GM12878 (cell line): ENCODE results near the gene UBALD2. TPM values are rescaled to one million over a fixed set of nuclear protein-coding genes. Genes with fewer than 3 reads are reported as not detected.

ENCODE experiments used
- BRCA1 ChIP-seq: IDR thresholded peaks from 2 replicates; pipeline ENCODE4 v1.6.1; 2011; ENCODE audit warnings: low read depth, low read length, improper control_type of control experiment
- CHD1 ChIP-seq: IDR thresholded peaks from 2 replicates; pipeline ENCODE4 v1.6.1; 2012; ENCODE audit warnings: low read depth, low read length, improper control_type of control experiment
- ESRRA ChIP-seq: IDR thresholded peaks from 2 replicates; pipeline ENCODE4 v1.6.1; 2012; ENCODE audit warnings: mild to moderate bottlenecking, low read length, improper control_type of control experiment
- FOXK2 ChIP-seq: fragments of 450-650 bp; IDR thresholded peaks from 2 replicates; pipeline ENCODE4 v1.6.1; 2017; ENCODE audit warnings: mild to moderate bottlenecking, moderate library complexity
- GATAD2B ChIP-seq: fragments of 450-650 bp; conservative IDR thresholded peaks from 2 replicates; pipeline ENCODE4 v1.6.1; 2017; ENCODE audit warnings: low read depth, mild to moderate bottlenecking, moderate library complexity
- HDAC6 ChIP-seq: fragments of 200-600 bp; sonication (generic); IDR thresholded peaks from one replicate; pipeline ENCODE4 v1.8.0; 2017; ENCODE audit warnings: antibody characterized with exemption; ENCODE audit not compliant: unreplicated experiment
- LARP7 ChIP-seq: fragments of 450-650 bp; IDR thresholded peaks from 2 replicates; pipeline ENCODE4 v1.6.1; 2017; ENCODE audit warnings: mild to moderate bottlenecking
- NR2F1 ChIP-seq: fragments of 450-650 bp; conservative IDR thresholded peaks from 2 replicates; pipeline ENCODE4 v1.6.1; 2017; ENCODE audit warnings: mild to moderate bottlenecking
- RAD51 ChIP-seq: fragments of 450-650 bp; IDR thresholded peaks from 2 replicates; pipeline ENCODE4 v1.6.1; 2016; ENCODE audit warnings: moderate library complexity, mild to moderate bottlenecking, inconsistent platforms
- SIX5 ChIP-seq: IDR thresholded peaks from 2 replicates; pipeline ENCODE4 v1.6.1; 2011; ENCODE audit warnings: mild to moderate bottlenecking, low read depth, low read length, moderate library complexity; ENCODE audit not compliant: severe bottlenecking
- SMARCA5 ChIP-seq: fragments of 450-650 bp; IDR thresholded peaks from 2 replicates; pipeline ENCODE4 v1.6.1; 2017; ENCODE audit warnings: mild to moderate bottlenecking
- STAT1 ChIP-seq: fragments of 450-650 bp; conservative IDR thresholded peaks from 2 replicates; pipeline ENCODE4 v1.6.1; 2014; ENCODE audit warnings: antibody characterized with exemption, mild to moderate bottlenecking
- TAF1 ChIP-seq: IDR thresholded peaks from 2 replicates; pipeline ENCODE4 v1.6.1; 2011; ENCODE audit warnings: mild to moderate bottlenecking, low read depth, low read length, borderline replicate concordance
- WRNIP1 ChIP-seq: IDR thresholded peaks from 2 replicates; pipeline ENCODE4 v1.6.1; 2011; ENCODE audit warnings: low read depth, low read length, improper control_type of control experiment, borderline replicate concordance
- ZZZ3 ChIP-seq: IDR thresholded peaks from 2 replicates; pipeline ENCODE4 v1.6.1; 2011; ENCODE audit warnings: low read depth; ENCODE audit not compliant: control insufficient read depth, insufficient read length
- polyA plus RNA-seq, 11 experiments: library from polyadenylated mRNA; depleted of rRNA in 4 of 11; unstranded in 6 of 11; stranded (reverse) in 5 of 11; fragments of >200 nt; fragmentation: Nextera tagmentation in 4 of 11; fragmentation: Illumina TruSeq in 1 of 11; extraction: Ambion mirVana in 4 of 11; extraction: Trizol in 1 of 11; gene quantifications; 1 replicate in 1 of 11; 2 replicates in 10 of 11; pipeline versions ENCODE4 v1.2.1 to v1.2.3, GENCODE V29; 2011 to 2016; ENCODE audit warnings: inconsistent platforms in 2 of 11, missing spikeins in 2 of 11, low read depth in 1 of 11
- total RNA-seq, 4 experiments: library from RNA; depleted of rRNA in 3 of 4; stranded (reverse); fragments of >200 nt in 3 of 4; fragmentation: Illumina TruSeq in 1 of 4; extraction: Trizol in 1 of 4; gene quantifications; 2 replicates each; pipeline versions ENCODE4 v1.2.1 to v1.2.3, GENCODE V29; 2013 to 2021
- TF ChIP-seq, protein P1 (sequence below): IDR thresholded peaks from 2 replicates; pipeline ENCODE4 v1.6.1; 2012; ENCODE audit warnings: improper control_type of control experiment, low read depth, low read length; ENCODE audit not compliant: insufficient replicate concordance
- TF ChIP-seq, protein P2 (sequence below): fragments of 150-350 bp; IDR thresholded peaks from 2 replicates; pipeline ENCODE4 v1.6.1; 2014; ENCODE audit warnings: mild to moderate bottlenecking, low read depth, low read length
- TF ChIP-seq, protein P3 (sequence below): IDR thresholded peaks from 2 replicates; pipeline ENCODE4 v1.6.1; 2011; ENCODE audit warnings: mild to moderate bottlenecking, low read depth, low read length, moderate library complexity; ENCODE audit not compliant: insufficient replicate concordance
- TF ChIP-seq, protein P4 (sequence below): fragments of 450-650 bp; IDR thresholded peaks from 2 replicates; pipeline ENCODE4 v1.6.1; 2017; ENCODE audit warnings: low read depth, mild to moderate bottlenecking, moderate library complexity

The UBALD2 gene
- total and polyA plus RNA-seq, 10 of the 15 experiments (the other 5 are each of a cell fraction or from before 2014, with no cell fraction given): 2.8 to 165 (median 20.6) TPM

DNA sequence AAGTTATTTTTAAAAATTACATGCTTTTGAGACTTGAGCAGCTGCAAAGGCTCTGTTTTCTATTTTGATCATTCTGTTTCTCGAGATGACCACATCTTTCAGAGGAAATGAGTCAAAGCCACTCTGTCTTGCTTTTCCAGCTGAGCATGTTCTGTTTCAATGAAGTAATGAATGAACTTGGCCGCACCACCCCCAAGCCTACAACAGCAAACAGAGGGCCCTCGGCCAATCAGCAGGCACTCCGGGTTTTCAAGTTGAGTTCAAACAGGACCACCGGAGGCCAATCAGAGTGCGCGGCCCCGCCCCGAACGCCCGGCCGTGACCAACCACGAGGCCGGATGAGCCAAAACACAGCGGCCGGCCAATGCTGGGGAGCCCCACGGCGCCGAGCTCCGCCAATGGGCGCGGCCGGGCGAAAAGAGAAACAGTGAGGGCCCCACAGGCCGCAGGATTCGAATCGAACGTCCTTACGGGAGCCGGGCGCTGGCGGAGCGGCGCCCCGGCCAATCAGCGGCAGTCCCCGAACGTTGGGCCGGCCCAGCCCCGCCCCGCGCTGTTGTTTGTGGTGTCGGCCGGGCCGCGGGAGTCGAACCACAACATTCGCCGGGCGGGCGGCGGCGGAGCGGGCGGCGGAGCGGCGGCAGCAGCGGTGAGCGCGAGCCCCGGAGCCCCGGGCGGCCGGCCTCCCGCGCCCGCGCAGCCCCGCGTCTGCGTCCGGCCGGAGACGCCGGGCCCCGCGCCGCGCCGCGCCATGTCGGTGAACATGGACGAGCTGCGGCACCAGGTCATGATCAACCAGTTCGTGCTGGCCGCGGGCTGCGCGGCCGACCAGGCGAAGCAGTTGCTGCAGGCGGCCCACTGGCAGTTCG is at the start of gene UBALD2 (continued):
- TF ChIP-seq, protein P1, sequence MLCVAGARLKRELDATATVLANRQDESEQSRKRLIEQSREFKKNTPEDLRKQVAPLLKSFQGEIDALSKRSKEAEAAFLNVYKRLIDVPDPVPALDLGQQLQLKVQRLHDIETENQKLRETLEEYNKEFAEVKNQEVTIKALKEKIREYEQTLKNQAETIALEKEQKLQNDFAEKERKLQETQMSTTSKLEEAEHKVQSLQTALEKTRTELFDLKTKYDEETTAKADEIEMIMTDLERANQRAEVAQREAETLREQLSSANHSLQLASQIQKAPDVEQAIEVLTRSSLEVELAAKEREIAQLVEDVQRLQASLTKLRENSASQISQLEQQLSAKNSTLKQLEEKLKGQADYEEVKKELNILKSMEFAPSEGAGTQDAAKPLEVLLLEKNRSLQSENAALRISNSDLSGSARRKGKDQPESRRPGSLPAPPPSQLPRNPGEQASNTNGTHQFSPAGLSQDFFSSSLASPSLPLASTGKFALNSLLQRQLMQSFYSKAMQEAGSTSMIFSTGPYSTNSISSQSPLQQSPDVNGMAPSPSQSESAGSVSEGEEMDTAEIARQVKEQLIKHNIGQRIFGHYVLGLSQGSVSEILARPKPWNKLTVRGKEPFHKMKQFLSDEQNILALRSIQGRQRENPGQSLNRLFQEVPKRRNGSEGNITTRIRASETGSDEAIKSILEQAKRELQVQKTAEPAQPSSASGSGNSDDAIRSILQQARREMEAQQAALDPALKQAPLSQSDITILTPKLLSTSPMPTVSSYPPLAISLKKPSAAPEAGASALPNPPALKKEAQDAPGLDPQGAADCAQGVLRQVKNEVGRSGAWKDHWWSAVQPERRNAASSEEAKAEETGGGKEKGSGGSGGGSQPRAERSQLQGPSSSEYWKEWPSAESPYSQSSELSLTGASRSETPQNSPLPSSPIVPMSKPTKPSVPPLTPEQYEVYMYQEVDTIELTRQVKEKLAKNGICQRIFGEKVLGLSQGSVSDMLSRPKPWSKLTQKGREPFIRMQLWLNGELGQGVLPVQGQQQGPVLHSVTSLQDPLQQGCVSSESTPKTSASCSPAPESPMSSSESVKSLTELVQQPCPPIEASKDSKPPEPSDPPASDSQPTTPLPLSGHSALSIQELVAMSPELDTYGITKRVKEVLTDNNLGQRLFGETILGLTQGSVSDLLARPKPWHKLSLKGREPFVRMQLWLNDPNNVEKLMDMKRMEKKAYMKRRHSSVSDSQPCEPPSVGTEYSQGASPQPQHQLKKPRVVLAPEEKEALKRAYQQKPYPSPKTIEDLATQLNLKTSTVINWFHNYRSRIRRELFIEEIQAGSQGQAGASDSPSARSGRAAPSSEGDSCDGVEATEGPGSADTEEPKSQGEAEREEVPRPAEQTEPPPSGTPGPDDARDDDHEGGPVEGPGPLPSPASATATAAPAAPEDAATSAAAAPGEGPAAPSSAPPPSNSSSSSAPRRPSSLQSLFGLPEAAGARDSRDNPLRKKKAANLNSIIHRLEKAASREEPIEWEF: peak; percentile 43
- TF ChIP-seq HDAC6 (no peak), SMARCA5 (peak; percentile 57; the same call in 1 of the 2 replicates), SIX5 (peak; percentile 4), STAT1 (no peak), CHD1 (no peak), WRNIP1 (no peak), LARP7 (no peak), FOXK2 (peak; percentile 74), ESRRA (no peak), NR2F1 (peak; percentile 38), BRCA1 (no peak), TAF1 (peak; percentile 90; the same call in 1 of the 2 replicates), RAD51 (no peak; the same call in 1 of the 2 replicates), ZZZ3 (no peak), GATAD2B (no peak; the same call in 1 of the 2 replicates)
- TF ChIP-seq, protein P2, sequence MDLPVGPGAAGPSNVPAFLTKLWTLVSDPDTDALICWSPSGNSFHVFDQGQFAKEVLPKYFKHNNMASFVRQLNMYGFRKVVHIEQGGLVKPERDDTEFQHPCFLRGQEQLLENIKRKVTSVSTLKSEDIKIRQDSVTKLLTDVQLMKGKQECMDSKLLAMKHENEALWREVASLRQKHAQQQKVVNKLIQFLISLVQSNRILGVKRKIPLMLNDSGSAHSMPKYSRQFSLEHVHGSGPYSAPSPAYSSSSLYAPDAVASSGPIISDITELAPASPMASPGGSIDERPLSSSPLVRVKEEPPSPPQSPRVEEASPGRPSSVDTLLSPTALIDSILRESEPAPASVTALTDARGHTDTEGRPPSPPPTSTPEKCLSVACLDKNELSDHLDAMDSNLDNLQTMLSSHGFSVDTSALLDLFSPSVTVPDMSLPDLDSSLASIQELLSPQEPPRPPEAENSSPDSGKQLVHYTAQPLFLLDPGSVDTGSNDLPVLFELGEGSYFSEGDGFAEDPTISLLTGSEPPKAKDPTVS: peak; percentile 56; the same call in 1 of the 2 replicates
- TF ChIP-seq, protein P3, sequence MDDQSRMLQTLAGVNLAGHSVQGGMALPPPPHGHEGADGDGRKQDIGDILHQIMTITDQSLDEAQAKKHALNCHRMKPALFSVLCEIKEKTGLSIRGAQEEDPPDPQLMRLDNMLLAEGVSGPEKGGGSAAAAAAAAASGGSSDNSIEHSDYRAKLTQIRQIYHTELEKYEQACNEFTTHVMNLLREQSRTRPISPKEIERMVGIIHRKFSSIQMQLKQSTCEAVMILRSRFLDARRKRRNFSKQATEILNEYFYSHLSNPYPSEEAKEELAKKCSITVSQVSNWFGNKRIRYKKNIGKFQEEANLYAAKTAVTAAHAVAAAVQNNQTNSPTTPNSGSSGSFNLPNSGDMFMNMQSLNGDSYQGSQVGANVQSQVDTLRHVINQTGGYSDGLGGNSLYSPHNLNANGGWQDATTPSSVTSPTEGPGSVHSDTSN: peak; percentile 61
- TF ChIP-seq, protein P4, sequence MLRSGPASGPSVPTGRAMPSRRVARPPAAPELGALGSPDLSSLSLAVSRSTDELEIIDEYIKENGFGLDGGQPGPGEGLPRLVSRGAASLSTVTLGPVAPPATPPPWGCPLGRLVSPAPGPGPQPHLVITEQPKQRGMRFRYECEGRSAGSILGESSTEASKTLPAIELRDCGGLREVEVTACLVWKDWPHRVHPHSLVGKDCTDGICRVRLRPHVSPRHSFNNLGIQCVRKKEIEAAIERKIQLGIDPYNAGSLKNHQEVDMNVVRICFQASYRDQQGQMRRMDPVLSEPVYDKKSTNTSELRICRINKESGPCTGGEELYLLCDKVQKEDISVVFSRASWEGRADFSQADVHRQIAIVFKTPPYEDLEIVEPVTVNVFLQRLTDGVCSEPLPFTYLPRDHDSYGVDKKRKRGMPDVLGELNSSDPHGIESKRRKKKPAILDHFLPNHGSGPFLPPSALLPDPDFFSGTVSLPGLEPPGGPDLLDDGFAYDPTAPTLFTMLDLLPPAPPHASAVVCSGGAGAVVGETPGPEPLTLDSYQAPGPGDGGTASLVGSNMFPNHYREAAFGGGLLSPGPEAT: peak; percentile 66; the same call in 1 of the 2 replicates
